GM18498 (cell line): ENCODE measurements around the gene TGIF2LY.
"Not testable (repeated sequence)": the region's sequence is repeated elsewhere in the genome, so short reads cannot be mapped to it uniquely, and the experiment has no call there.

ENCODE experiments used
- ATAC-seq: cut with Tn5 transposase; IDR thresholded peaks from one replicate; pipeline ENCODE4 v1.9.1; 2021; ENCODE audit warnings: mild to moderate bottlenecking, moderate library complexity; ENCODE audit not compliant: unreplicated experiment

Gene TGIF2LY

GRCh38 chrY:3578767-3579166, at the start of gene TGIF2LY:
TGIF2LY (plus strand) TSS chrY:3579067; CDS start chrY:3579245, 178 bp downstream.
- ATAC-seq: not testable (repeated sequence)
